NCI-H128 (cell line): ENCODE data around the gene TIMP3.
"Not testable (repeated sequence)": the region's sequence is repeated elsewhere in the genome, so short reads cannot be mapped to it uniquely, and the experiment has no call there.

Source experiments
- DNase-seq: peaks from one replicate; lab custom pipeline; 2025; ENCODE audit not compliant: unreplicated experiment; lab: John Stamatoyannopoulos, UW

The TIMP3 gene

GRCh38 chr22:32850591-32851517 lies 49.3 kb downstream of the TIMP3 start:
- DNase-seq = no peak

- no peak for DNase-seq
Measured at GRCh38 chr22:32852395-32853251, 51.1 kb downstream of the TIMP3 start.

GRCh38 chr22:32853662-32854061 lies 52.2 kb downstream of the TIMP3 start:
- DNase-seq = no peak

- DNase-seq = no peak
Measured at GRCh38 chr22:32854351-32854804, 52.9 kb downstream of the TIMP3 start.

- DNase-seq = no peak
Measured at GRCh38 chr22:32855045-32855756, 53.7 kb downstream of the TIMP3 start.

- no peak for DNase-seq
Measured at GRCh38 chr22:32858121-32858703, 56.7 kb downstream of the TIMP3 start.

- no peak for DNase-seq
Measured at GRCh38 chr22:32858957-32859356, 57.5 kb downstream of the TIMP3 start.

- DNase-seq = no peak
Measured at GRCh38 chr22:32859743-32860142, 58.2 kb downstream of the TIMP3 start.

GRCh38 chr22:32861330-32861729 lies 59.8 kb downstream of the TIMP3 start:
- no peak for DNase-seq

GRCh38 chr22:32862083-32862482 lies 60.6 kb downstream of the TIMP3 start:
- DNase-seq = no peak

- no peak for DNase-seq
Measured at GRCh38 chr22:32862936-32863661, 61.6 kb downstream of the TIMP3 start.

- DNase-seq = no peak
Measured at GRCh38 chr22:32864041-32864440, 62.5 kb downstream of the TIMP3 start.

GRCh38 chr22:32864596-32864995 lies 63.1 kb downstream of the TIMP3 start:
- no peak for DNase-seq

GRCh38 chr22:32866953-32867352 lies 65.4 kb downstream of the TIMP3 start:
- DNase-seq = no peak

GRCh38 chr22:32868946-32869345 lies 67.4 kb downstream of the TIMP3 start:
- DNase-seq = no peak

- no peak for DNase-seq
Measured at GRCh38 chr22:32870474-32870873, 69.0 kb downstream of the TIMP3 start.

GRCh38 chr22:32873604-32874003 lies 72.1 kb downstream of the TIMP3 start:
- not testable (repeated sequence) for DNase-seq

GRCh38 chr22:32874385-32874784 lies 72.9 kb downstream of the TIMP3 start:
- DNase-seq = no peak

GRCh38 chr22:32874976-32875375 lies 73.5 kb downstream of the TIMP3 start:
- no peak for DNase-seq

- no peak for DNase-seq
Measured at GRCh38 chr22:32876516-32876915, 75.0 kb downstream of the TIMP3 start.
